H9 (cell line): Measurements from ENCODE around the gene BOD1. TPM values are rescaled to one million over a fixed set of nuclear protein-coding genes. Genes with fewer than 3 reads are reported as not detected.

Experiments used
- DNase-seq: peaks from one replicate; pipeline ENCODE4 v3.0.0-alpha.2; 2017
- H2AFZ ChIP-seq: one replicate; pipeline ENCODE4 v1.6.1; 2013; ENCODE audit warnings: mild to moderate bottlenecking, low read length, control low read depth, moderate library complexity
- H2AK5ac ChIP-seq: 2 replicates; pipeline ENCODE4 v1.6.1; 2013; ENCODE audit warnings: low read length, control low read depth, mixed read lengths; ENCODE audit not compliant: insufficient read length
- H2BK120ac ChIP-seq: one replicate; pipeline ENCODE4 v1.6.1; 2013; ENCODE audit warnings: low read depth, mild to moderate bottlenecking, low read length, control low read depth, inconsistent platforms; ENCODE audit not compliant: poor library complexity, severe bottlenecking
- H2BK12ac ChIP-seq: 2 replicates; pipeline ENCODE4 v1.6.1; 2013; ENCODE audit warnings: low read length, control low read depth, mixed read lengths, low read depth; ENCODE audit not compliant: insufficient read length
- H2BK15ac ChIP-seq: 2 replicates; pipeline ENCODE4 v1.6.1; 2013; ENCODE audit warnings: low read depth, low read length, control low read depth
- H2BK20ac ChIP-seq: one replicate; pipeline ENCODE4 v1.6.1; 2013; ENCODE audit warnings: low read depth, mild to moderate bottlenecking, low read length, control low read depth, inconsistent platforms; ENCODE audit not compliant: poor library complexity, severe bottlenecking
- H2BK5ac ChIP-seq: 2 replicates; pipeline ENCODE4 v1.6.1; 2013; ENCODE audit warnings: low read length, control low read depth, mixed read lengths; ENCODE audit not compliant: insufficient read length
- H3K14ac ChIP-seq: 2 replicates; pipeline ENCODE4 v1.6.1; 2013; ENCODE audit warnings: low read length, control low read depth; ENCODE audit not compliant: insufficient read depth
- H3K18ac ChIP-seq: 2 replicates; pipeline ENCODE4 v1.6.1; 2013; ENCODE audit warnings: low read depth, mild to moderate bottlenecking, mixed read lengths, low read length, control low read depth; ENCODE audit not compliant: insufficient read length
- H3K23ac ChIP-seq: 2 replicates; pipeline ENCODE4 v1.6.1; 2013; ENCODE audit warnings: low read length, control low read depth, mixed read lengths, low read depth; ENCODE audit not compliant: insufficient read length
- H3K23me2 ChIP-seq: 2 replicates; pipeline ENCODE4 v1.6.1; 2013; ENCODE audit warnings: low read depth, mild to moderate bottlenecking, mixed read lengths, low read length, control low read depth; ENCODE audit not compliant: insufficient read length, poor library complexity, severe bottlenecking
- H3K27ac ChIP-seq: 2 replicates; pipeline ENCODE4 v1.5.1; 2013; ENCODE audit warnings: low read length, control low read depth, mixed read lengths, low read depth; ENCODE audit not compliant: insufficient read length
- H3K27me3 ChIP-seq: 2 replicates; pipeline ENCODE4 v1.6.1; 2013; ENCODE audit warnings: low read length, control low read depth, inconsistent platforms; ENCODE audit not compliant: insufficient read depth
- H3K4ac ChIP-seq: 2 replicates; pipeline ENCODE4 v1.6.1; 2013; ENCODE audit warnings: low read depth, mild to moderate bottlenecking, control low read depth, inconsistent platforms, low read length, moderate library complexity
- H3K4me1 ChIP-seq: 2 replicates; pipeline ENCODE4 v1.6.1; 2013; ENCODE audit warnings: low read length, control low read depth, inconsistent platforms; ENCODE audit not compliant: insufficient read depth
- H3K4me2 ChIP-seq: 2 replicates; pipeline ENCODE4 v1.6.1; 2013; ENCODE audit warnings: low read length, control low read depth, mixed read lengths; ENCODE audit not compliant: insufficient read length, insufficient read depth
- H3K56ac ChIP-seq: 2 replicates; pipeline ENCODE4 v1.6.1; 2013; ENCODE audit warnings: low read depth, mild to moderate bottlenecking, mixed read lengths, low read length, control low read depth; ENCODE audit not compliant: insufficient read length
- H3K79me1 ChIP-seq: 2 replicates; pipeline ENCODE4 v1.6.1; 2013; ENCODE audit warnings: low read depth, mild to moderate bottlenecking, moderate library complexity, low read length, control low read depth, inconsistent platforms; ENCODE audit not compliant: insufficient read depth, poor library complexity, severe bottlenecking
- H3K79me2 ChIP-seq: 2 replicates; pipeline ENCODE4 v1.6.1; 2013; ENCODE audit warnings: low read length, control low read depth, inconsistent platforms; ENCODE audit not compliant: insufficient read depth
- H3K9ac ChIP-seq: 2 replicates; pipeline ENCODE4 v1.6.1; 2013; ENCODE audit warnings: low read length, control low read depth, mixed read lengths; ENCODE audit not compliant: insufficient read length; ENCODE audit errors: extremely low read depth
- H3K9me3 ChIP-seq: one replicate; pipeline ENCODE4 v1.6.1; 2013; ENCODE audit warnings: low read depth, low read length, inconsistent platforms; ENCODE audit not compliant: control insufficient read depth
- H3T11ph ChIP-seq: one replicate; pipeline ENCODE4 v1.6.1; 2013; ENCODE audit warnings: mild to moderate bottlenecking, low read length, control low read depth, inconsistent platforms
- H4K20me1 ChIP-seq: one replicate; pipeline ENCODE4 v1.6.1; 2013; ENCODE audit not compliant: control insufficient read depth, insufficient read length, insufficient read depth
- H4K5ac ChIP-seq: 2 replicates; pipeline ENCODE4 v1.6.1; 2013; ENCODE audit warnings: low read depth, mild to moderate bottlenecking, mixed read lengths, low read length, control low read depth; ENCODE audit not compliant: insufficient read length
- H4K8ac ChIP-seq: replicated peaks from 2 replicates; pipeline ENCODE4 v1.6.1; 2013; ENCODE audit warnings: low read length, control low read depth, mixed read lengths, low read depth; ENCODE audit not compliant: insufficient read length
- H4K91ac ChIP-seq: 2 replicates; pipeline ENCODE4 v1.6.1; 2013; ENCODE audit warnings: low read depth, mild to moderate bottlenecking, moderate library complexity, mixed read lengths, low read length, control low read depth; ENCODE audit not compliant: insufficient read length
- H3K27ac Mint-ChIP-seq, 3 experiments: 2 replicates in 2 of 3; 3 replicates in 1 of 3; pipeline ENCODE4 v1.8.0; 2020 to 2021; ENCODE audit warnings: mixed read lengths in 3 of 3, mild to moderate bottlenecking in 1 of 3, moderate library complexity in 1 of 3
- H3K27me3 Mint-ChIP-seq: 2 replicates; pipeline ENCODE4 v1.8.0; 2021; ENCODE audit warnings: low read depth, mild to moderate bottlenecking, moderate library complexity, mixed read lengths
- H3K36me3 Mint-ChIP-seq, 3 experiments: 2 replicates in 2 of 3; 3 replicates in 1 of 3; pipeline ENCODE4 v1.8.0; 2020 to 2021; ENCODE audit warnings: low read depth in 3 of 3, mixed read lengths in 3 of 3; ENCODE audit not compliant: insufficient read depth in 1 of 3
- H3K4me1 Mint-ChIP-seq, 2 experiments: 2 replicates each; pipeline ENCODE4 v1.8.0; 2020; ENCODE audit warnings: mixed read lengths in 2 of 2
- H3K4me3 Mint-ChIP-seq, 2 experiments: 2 replicates in 1 of 2; 3 replicates in 1 of 2; pipeline ENCODE4 v1.8.0; 2020 to 2021; ENCODE audit warnings: mild to moderate bottlenecking in 2 of 2, mixed read lengths in 2 of 2, moderate library complexity in 1 of 2
- H3K9me3 Mint-ChIP-seq, 2 experiments: 2 replicates in 1 of 2; 3 replicates in 1 of 2; pipeline ENCODE4 v1.8.0; 2020; ENCODE audit warnings: mild to moderate bottlenecking in 2 of 2, mixed read lengths in 2 of 2, moderate library complexity in 1 of 2
- WGBS: extraction: QIAGEN DNeasy Blood & Tissue Kit; methylation state at CpG from one replicate; pipeline ENCODE4 v1.1.7; 2013; ENCODE audit warnings: missing lambda C conversion rate, low lambda C conversion rate, mixed read lengths; ENCODE audit not compliant: insufficient read length; ENCODE audit errors: extremely low coverage; 5-methylcytosine and 5-hydroxymethylcytosine counted together
- total RNA-seq: library from RNA; stranded (reverse); gene quantifications from 2 replicates; pipeline ENCODE4 v1.2.1, GENCODE V29; 2021
- TF ChIP-seq, protein P1 (sequence below): fragments of 200-600 bp; sonication (generic); conservative IDR thresholded peaks from 3 replicates; pipeline ENCODE4 v1.8.0; 2021; ENCODE audit warnings: antibody characterized with exemption, mild to moderate bottlenecking

The BOD1 gene
- total RNA-seq, 1 experiment from 2014 or later = 121 TPM

DNA sequence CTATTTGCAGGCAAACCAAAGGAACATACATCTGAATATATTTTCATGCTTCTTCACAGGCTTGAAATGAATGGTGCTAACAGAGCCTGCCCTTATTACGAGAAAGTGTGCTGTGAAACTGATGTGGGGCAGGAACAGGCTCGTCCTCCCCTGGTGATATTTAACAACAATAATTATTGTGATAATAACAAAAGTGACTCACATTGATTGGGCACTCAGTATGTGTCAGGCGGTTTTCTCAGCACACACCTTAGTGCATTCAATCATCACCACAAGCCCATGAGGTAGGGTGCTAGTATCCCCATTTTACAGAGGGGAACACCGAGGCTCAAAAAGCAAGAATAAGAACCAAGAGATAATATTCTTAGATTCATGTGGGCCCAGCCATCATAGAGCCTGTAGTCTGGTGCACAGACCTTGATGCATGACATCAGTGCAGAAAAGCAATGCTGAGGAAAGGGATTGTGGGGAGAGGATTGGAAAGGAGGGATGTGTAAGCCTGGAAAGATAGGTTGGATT, 18.1 kb upstream of the BOD1 start:
- no peak overlapping the region for H4K8ac ChIP-seq
- H3K4me1 ChIP-seq = no peaks in the 10 kb centered on the region
- no peak overlapping the region for H3K23ac ChIP-seq
- no peak overlapping the region for H2AFZ ChIP-seq
- H3K79me2 ChIP-seq = no peaks in the 10 kb centered on the region
- no peaks in the 10 kb centered on the region for H4K20me1 ChIP-seq
- H3K79me1 ChIP-seq = no peaks in the 10 kb centered on the region
- no peaks in the 10 kb centered on the region; the same call in 1 of the 2 replicates for H3K27me3 Mint-ChIP-seq
- no peak overlapping the region for H4K91ac ChIP-seq
- no peak overlapping the region for H3K14ac ChIP-seq
- H2BK20ac ChIP-seq = no peak overlapping the region
- no peak overlapping the region for H3K56ac ChIP-seq
- no peaks in the 10 kb centered on the region for H3K9me3 Mint-ChIP-seq
- no peak overlapping the region for H3K4ac ChIP-seq
- H4K5ac ChIP-seq = no peak overlapping the region
- H3K27me3 ChIP-seq = no peaks in the 10 kb centered on the region
- no peak overlapping the region for H3K4me3 Mint-ChIP-seq
- H2BK120ac ChIP-seq = no peak overlapping the region
- no peaks in the 10 kb centered on the region for H3K23me2 ChIP-seq
- H3K4me1 Mint-ChIP-seq = peaks cover 20 to 32% of the 10 kb centered on the region in 2 experiments
- H2BK12ac ChIP-seq = no peak overlapping the region
- H2BK5ac ChIP-seq = no peak overlapping the region
- WGBS = no CpG with 5 or more reads among the region's 4 CpGs
- H3K18ac ChIP-seq = no peak overlapping the region
- H3K9me3 ChIP-seq = no peaks in the 10 kb centered on the region
- no peak overlapping the region for H3K27ac Mint-ChIP-seq
- H3K27ac ChIP-seq = no peak overlapping the region
- TF ChIP-seq, protein P1, sequence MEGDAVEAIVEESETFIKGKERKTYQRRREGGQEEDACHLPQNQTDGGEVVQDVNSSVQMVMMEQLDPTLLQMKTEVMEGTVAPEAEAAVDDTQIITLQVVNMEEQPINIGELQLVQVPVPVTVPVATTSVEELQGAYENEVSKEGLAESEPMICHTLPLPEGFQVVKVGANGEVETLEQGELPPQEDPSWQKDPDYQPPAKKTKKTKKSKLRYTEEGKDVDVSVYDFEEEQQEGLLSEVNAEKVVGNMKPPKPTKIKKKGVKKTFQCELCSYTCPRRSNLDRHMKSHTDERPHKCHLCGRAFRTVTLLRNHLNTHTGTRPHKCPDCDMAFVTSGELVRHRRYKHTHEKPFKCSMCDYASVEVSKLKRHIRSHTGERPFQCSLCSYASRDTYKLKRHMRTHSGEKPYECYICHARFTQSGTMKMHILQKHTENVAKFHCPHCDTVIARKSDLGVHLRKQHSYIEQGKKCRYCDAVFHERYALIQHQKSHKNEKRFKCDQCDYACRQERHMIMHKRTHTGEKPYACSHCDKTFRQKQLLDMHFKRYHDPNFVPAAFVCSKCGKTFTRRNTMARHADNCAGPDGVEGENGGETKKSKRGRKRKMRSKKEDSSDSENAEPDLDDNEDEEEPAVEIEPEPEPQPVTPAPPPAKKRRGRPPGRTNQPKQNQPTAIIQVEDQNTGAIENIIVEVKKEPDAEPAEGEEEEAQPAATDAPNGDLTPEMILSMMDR = no peak
- no peak overlapping the region for H3T11ph ChIP-seq
- no peak overlapping the region for H2AK5ac ChIP-seq
- DNase-seq = no peak
- H2BK15ac ChIP-seq = no peak overlapping the region
- no peak overlapping the region for H3K4me2 ChIP-seq
- no peaks in the 10 kb centered on the region for H3K36me3 Mint-ChIP-seq
- no peak overlapping the region for H3K9ac ChIP-seq
